ENCODE results near the gene B3GNT8. TPM values are rescaled to one million over a fixed set of nuclear protein-coding genes. Genes with fewer than 3 reads are reported as not detected.

The B3GNT8 gene
- total RNA-seq, 1 experiment from 2014 or later, result 5.3 TPM

Other genes with a start within 250 kb of the B3GNT8 start
- gene CYP2S1, start 234.2 kb downstream of the B3GNT8 start, total RNA-seq (2014; rRNA removed; shearing (Covaris generic)), result 60.4 and 108 TPM in 2 replicates
- 23.3 and 26.8 TPM in 2 replicates for gene AXL, start 208.2 kb downstream of the B3GNT8 start, total RNA-seq (2014; rRNA removed; shearing (Covaris generic))
- 178 and 194 TPM in 2 replicates for gene HNRNPUL1, start 163.0 kb downstream of the B3GNT8 start, total RNA-seq (2014; rRNA removed; shearing (Covaris generic))
- gene CCDC97, start 117.2 kb downstream of the B3GNT8 start, total RNA-seq (2014; rRNA removed; shearing (Covaris generic)), result 19.6 and 20.8 TPM in 2 replicates
- gene TGFB1, start 73.5 kb downstream of the B3GNT8 start, total RNA-seq (2014; rRNA removed; shearing (Covaris generic)), result 8.6 and 11.6 TPM in 2 replicates
- 1.1 and 2.9 TPM in 2 replicates for gene B9D2, start 63.2 kb downstream of the B3GNT8 start, total RNA-seq (2014; rRNA removed; shearing (Covaris generic))
- gene TMEM91, start 50.8 kb downstream of the B3GNT8 start, total RNA-seq (2014; rRNA removed; shearing (Covaris generic)), result 8.4 and 13.3 TPM in 2 replicates
- gene EXOSC5, start 30.0 kb downstream of the B3GNT8 start, total RNA-seq (2014; rRNA removed; shearing (Covaris generic)), result 79.6 and 83.0 TPM in 2 replicates
- gene BCKDHA, start 29.6 kb downstream of the B3GNT8 start, total RNA-seq (2014; rRNA removed; shearing (Covaris generic)), result 36.0 and 53.1 TPM in 2 replicates
- 80.0 and 96.0 TPM in 2 replicates for gene DMAC2, start 12.5 kb upstream of the B3GNT8 start, total RNA-seq (2014; rRNA removed; shearing (Covaris generic))
- gene ERICH4, start 15.8 kb upstream of the B3GNT8 start, total RNA-seq (2014; rRNA removed; shearing (Covaris generic)), result not detected in 2 replicates
- not detected in 2 replicates for gene CEACAM21, start 148.8 kb upstream of the B3GNT8 start, total RNA-seq (2014; rRNA removed; shearing (Covaris generic))
- gene CEACAM4, start 199.7 kb upstream of the B3GNT8 start, total RNA-seq (2014; rRNA removed; shearing (Covaris generic)), result not detected in 2 replicates